ENCODE results near the gene SKI. TPM values are rescaled to one million over a fixed set of nuclear protein-coding genes. Genes with fewer than 3 reads are reported as not detected.
A peak's percentile ranks its signal among the peaks of the same experiment; 100 is the strongest.

SKI gene
- total RNA-seq, 1 donor from 2014 or later = 66.2 TPM

DNA sequence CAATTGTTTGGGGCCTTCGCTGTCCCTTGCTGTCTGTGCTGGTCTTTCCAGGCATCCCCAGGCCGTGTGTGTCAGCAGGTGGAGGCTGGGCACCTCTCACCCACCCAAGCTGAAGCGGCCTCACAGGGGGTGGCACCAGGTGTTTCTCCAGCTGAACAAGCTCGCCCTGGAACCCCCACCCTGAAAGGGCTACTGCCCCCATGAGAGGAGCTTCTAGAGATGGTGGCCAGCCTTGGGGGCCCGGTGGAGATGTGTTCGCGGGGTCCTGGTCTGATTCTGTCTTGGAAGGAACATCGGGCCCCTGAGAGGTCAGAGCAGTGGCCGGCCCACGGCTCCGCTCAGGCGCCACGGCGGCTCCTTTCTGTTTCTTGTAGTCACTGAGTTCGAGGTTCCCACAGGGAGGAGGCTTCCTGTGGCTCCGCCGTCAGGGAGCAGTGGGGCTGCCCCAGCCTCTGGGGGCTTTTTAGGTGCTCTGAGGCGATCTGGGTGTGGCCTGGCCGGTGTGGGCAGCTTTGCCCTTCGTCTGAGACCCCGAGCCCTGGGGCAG is 46.9 kb downstream of the SKI start:
- H3K79me2 ChIP-seq (ENCODE audit: insufficient read depth, low read length) = peaks cover 100% of the 10 kb centered on the region
- peaks cover 55% of the 10 kb centered on the region for H3K4me1 Mint-ChIP-seq (ENCODE audit: low read depth, unreplicated experiment)
- peak overlapping the region; percentile 47 for H3K27ac Mint-ChIP-seq (ENCODE audit: unreplicated experiment)
- no peak for FAIRE-seq
- no peaks in the 10 kb centered on the region for H3K36me3 ChIP-seq (ENCODE audit: insufficient read depth, low read length)
- no peak overlapping the region for H3K4me2 ChIP-seq (ENCODE audit: low read length)
- H3K27ac ChIP-seq (ENCODE audit: low read depth, low read length) = no peak overlapping the region
- DNase-seq (ENCODE audit: low read depth) = no peak
- H4K20me1 ChIP-seq (ENCODE audit: insufficient read depth, low read length) = peaks cover 91% of the 10 kb centered on the region
- H3K9me3 ChIP-seq (ENCODE audit: insufficient read depth, low read depth, low read length) = no peaks in the 10 kb centered on the region
- no peak for TF ChIP-seq EZH2 (IDR thresholded peaks at IDR 0.05; ENCODE audit: insufficient read depth, low read length)
- TF ChIP-seq, protein P1, sequence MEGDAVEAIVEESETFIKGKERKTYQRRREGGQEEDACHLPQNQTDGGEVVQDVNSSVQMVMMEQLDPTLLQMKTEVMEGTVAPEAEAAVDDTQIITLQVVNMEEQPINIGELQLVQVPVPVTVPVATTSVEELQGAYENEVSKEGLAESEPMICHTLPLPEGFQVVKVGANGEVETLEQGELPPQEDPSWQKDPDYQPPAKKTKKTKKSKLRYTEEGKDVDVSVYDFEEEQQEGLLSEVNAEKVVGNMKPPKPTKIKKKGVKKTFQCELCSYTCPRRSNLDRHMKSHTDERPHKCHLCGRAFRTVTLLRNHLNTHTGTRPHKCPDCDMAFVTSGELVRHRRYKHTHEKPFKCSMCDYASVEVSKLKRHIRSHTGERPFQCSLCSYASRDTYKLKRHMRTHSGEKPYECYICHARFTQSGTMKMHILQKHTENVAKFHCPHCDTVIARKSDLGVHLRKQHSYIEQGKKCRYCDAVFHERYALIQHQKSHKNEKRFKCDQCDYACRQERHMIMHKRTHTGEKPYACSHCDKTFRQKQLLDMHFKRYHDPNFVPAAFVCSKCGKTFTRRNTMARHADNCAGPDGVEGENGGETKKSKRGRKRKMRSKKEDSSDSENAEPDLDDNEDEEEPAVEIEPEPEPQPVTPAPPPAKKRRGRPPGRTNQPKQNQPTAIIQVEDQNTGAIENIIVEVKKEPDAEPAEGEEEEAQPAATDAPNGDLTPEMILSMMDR (IDR thresholded peaks at IDR 0.05; ENCODE audit: insufficient read depth, low read depth, low read length) = no peak
- H2AFZ ChIP-seq (ENCODE audit: low read depth, low read length) = no peak overlapping the region
- no peak overlapping the region for H3K4me3 ChIP-seq (ENCODE audit: insufficient read depth, low read depth, low read length)
- no peak overlapping the region for H3K9ac ChIP-seq (ENCODE audit: low read length)
- peaks cover 55% of the 10 kb centered on the region for H3K4me1 ChIP-seq (ENCODE audit: insufficient read depth, low read length)
- no peaks in the 10 kb centered on the region for H3K9me3 Mint-ChIP-seq (ENCODE audit: unreplicated experiment)
- H3K36me3 Mint-ChIP-seq (ENCODE audit: low read depth, unreplicated experiment) = peaks cover 2% of the 10 kb centered on the region
- no peaks in the 10 kb centered on the region for H3K27me3 ChIP-seq (ENCODE audit: insufficient read depth, low read length)
- H3K27me3 Mint-ChIP-seq (ENCODE audit: low read depth, unreplicated experiment) = no peaks in the 10 kb centered on the region
- peak overlapping the region; percentile 60 for H3K4me3 Mint-ChIP-seq (ENCODE audit: unreplicated experiment)

DNA sequence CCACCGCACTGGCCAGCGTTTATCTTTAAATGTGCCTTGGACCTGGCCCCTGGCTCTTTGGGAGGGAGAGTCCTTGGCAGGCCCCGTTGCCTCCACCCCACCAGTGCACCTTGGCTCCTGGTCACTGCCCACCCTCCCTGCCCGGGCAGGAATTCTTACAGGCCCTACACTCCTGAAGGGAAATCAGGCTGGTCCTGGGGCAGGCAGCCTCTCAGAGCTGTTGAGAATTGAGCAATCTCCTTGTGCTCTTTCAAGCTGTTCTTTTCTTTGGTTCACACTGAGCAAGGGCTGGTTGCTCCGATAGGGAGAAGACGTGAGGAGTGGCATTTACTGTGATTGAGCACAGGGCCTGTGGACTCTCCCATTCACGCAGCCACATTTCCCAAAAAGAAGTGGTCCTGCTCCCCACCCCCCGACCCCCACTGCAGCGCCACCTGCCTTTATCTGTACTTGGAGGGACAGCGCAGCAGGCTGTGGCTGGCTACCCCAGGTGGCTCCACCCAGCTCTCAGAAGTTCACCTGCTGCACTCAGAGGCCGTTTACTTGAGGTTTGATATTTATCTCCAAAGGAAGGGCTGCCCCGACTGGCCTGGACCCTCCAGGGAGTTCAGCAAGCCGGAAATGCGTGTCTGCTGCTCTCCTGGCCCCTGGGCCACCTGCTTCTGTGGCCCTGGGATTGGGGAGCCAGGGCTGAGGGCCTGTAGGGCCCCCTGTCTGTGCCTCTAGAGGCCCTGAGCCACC is 47.8 kb downstream of the SKI start:
- H3K36me3 Mint-ChIP-seq (ENCODE audit: low read depth, unreplicated experiment) = peaks cover 4% of the 10 kb centered on the region
- H3K27me3 ChIP-seq (ENCODE audit: insufficient read depth, low read length) = no peaks in the 10 kb centered on the region
- H3K9me3 ChIP-seq (ENCODE audit: insufficient read depth, low read depth, low read length) = no peaks in the 10 kb centered on the region
- no peaks in the 10 kb centered on the region for H3K36me3 ChIP-seq (ENCODE audit: insufficient read depth, low read length)
- H4K20me1 ChIP-seq (ENCODE audit: insufficient read depth, low read length) = peaks cover 81% of the 10 kb centered on the region
- H2AFZ ChIP-seq (ENCODE audit: low read depth, low read length) = no peak overlapping the region
- no peaks in the 10 kb centered on the region for H3K9me3 Mint-ChIP-seq (ENCODE audit: unreplicated experiment)
- DNase-seq (ENCODE audit: low read depth) (peak; percentile 36), FAIRE-seq (no peak)
- peaks cover 46% of the 10 kb centered on the region for H3K4me1 ChIP-seq (ENCODE audit: insufficient read depth, low read length)
- no peak overlapping the region for H3K4me2 ChIP-seq (ENCODE audit: low read length)
- no peaks in the 10 kb centered on the region for H3K27me3 Mint-ChIP-seq (ENCODE audit: low read depth, unreplicated experiment)
- H3K27ac ChIP-seq (ENCODE audit: low read depth, low read length) = no peak overlapping the region
- H3K9ac ChIP-seq (ENCODE audit: low read length) = no peak overlapping the region
- H3K4me3 Mint-ChIP-seq (ENCODE audit: unreplicated experiment) = no peak overlapping the region
- H3K27ac Mint-ChIP-seq (ENCODE audit: unreplicated experiment) = peak overlapping the region; percentile 47
- TF ChIP-seq, protein P1 (IDR thresholded peaks at IDR 0.05; ENCODE audit: insufficient read depth, low read depth, low read length) = no peak
- no peak for TF ChIP-seq EZH2 (IDR thresholded peaks at IDR 0.05; ENCODE audit: insufficient read depth, low read length)
- no peak overlapping the region for H3K4me3 ChIP-seq (ENCODE audit: insufficient read depth, low read depth, low read length)
- H3K4me1 Mint-ChIP-seq (ENCODE audit: low read depth, unreplicated experiment) = peaks cover 55% of the 10 kb centered on the region
- peaks cover 95% of the 10 kb centered on the region for H3K79me2 ChIP-seq (ENCODE audit: insufficient read depth, low read length)

Data from astrocyte (in vitro differentiated cells and primary cell).